CD4-positive, alpha-beta T cell treated with Interleukin-12 subunit alpha and Interleukin-12 subunit beta, for 1 hour (primary cell): ENCODE results near the gene LRRC8B.

Source experiments
- DNase-seq: peaks from one replicate; pipeline ENCODE4 v3.0.0-alpha.2; 2020

LRRC8B gene

DNA sequence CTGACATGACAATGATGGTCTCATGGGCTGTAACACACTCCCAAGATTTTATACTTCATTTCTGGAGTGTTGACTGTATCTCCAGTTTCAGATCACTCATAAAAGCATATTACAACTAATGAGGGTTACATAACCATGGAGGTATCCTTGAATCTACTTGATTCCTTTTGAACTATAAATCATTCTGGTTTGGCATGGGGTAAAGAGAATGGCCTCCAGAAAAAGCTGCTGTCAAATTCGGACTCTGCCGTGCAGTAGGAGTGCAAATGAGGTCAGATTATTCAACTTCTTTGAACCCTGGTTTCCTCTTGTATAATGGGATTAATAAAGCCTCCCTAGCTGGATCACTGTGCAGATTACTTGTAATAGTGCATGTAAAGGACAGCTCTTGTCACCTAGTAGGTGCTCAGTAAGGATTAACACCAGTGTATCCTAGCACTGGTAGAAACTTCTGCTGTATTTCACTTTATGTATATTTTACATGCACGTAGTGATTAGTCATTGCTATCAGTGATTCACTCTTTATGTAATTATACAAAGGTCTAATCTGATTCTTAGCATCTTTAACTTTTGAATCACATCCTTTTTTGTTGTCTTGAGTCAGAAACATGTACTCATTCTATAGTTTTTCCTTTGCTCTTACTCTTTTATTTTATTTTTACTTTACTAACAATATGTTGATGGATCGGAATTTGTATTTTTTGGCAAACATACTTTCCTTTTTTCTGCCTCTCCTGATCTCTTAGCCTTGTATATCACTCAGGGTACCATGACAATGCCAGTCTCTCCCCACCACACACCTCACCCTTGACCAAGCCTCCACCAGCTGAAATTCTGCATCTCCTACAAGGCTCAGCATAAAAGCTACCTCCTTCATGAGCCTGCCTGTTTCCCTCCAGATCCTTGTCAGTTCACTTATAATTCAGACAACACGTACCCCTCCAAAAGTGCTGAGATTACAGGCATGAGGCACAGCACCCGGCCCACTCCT lies 111.5 kb downstream of the LRRC8B start:
- DNase-seq, result no peak

DNA sequence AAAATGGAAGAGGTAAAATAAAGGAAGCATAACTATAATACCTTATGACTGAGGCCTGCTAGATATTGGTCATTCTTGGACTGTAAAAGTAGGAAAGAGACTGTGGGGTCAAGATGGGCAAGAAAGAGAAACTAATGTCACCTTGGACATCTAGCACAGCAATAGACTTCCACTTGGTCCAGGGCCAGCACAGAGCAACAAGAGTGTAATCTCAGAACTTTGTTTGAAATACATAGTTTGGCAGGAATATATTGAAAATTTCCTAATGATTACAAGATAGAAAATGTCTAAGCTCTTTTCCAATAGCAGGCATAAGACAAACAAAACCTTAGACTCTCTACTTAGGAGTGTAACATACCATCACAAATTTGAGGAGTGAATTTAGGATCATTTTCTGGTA lies 112.9 kb downstream of the LRRC8B start:
- no peak for DNase-seq

DNA sequence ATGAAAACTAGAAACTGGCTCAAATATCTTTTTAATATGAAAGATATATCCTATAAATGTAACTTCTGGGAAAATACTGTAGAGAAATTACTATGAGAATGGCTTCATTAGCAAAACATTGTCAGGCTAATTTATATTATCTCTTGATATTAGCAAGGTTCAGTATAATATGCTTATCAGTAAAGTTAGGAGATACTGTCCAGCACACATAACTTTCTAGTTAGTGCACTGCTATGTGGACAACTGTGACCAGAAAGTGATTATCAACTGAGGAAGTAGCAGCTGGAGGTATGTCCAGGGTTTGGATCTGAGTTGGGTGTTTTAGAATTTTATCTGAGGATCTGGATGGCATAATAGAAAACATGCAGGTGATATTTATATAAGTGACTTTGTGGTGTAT lies 115.8 kb downstream of the LRRC8B start:
- no peak for DNase-seq

DNA sequence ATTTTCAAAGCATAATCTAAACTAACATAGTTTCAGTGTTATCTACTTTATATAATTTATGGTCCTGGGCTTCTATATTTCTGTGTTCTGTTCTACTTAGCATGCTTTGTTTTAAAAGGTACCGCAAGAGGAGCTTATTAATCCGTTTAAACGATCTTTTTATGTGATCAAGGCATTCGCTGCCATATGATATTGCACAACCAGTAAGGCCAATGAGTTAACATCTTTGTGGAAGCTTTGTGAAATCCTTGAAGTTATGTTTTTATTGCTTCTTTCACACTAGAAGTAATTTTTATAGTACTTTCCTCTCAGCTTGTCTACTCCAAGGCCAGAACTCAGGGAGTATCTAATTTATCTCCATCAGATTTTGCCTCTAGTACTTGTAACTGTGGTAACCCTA lies 117.2 kb downstream of the LRRC8B start:
- DNase-seq, result no peak

DNA sequence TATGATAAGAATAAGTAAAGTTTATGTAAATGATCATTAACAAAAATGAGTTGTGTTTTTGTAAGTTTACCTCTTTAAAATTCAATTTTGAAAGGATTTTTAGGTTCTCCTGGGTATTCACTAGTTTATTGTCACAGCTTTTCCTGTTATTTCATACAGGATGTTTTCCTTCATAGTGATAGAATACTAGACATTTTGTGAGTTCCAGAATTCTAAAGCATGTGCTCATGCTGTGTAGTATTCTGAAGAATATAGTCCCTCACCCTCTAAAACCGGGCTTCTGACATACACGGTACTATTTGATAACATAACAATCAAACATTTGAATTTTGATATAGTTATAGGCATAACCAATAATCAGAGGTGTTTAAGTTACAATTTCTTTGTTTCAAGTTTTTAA lies 118.9 kb downstream of the LRRC8B start:
- no peak for DNase-seq

DNA sequence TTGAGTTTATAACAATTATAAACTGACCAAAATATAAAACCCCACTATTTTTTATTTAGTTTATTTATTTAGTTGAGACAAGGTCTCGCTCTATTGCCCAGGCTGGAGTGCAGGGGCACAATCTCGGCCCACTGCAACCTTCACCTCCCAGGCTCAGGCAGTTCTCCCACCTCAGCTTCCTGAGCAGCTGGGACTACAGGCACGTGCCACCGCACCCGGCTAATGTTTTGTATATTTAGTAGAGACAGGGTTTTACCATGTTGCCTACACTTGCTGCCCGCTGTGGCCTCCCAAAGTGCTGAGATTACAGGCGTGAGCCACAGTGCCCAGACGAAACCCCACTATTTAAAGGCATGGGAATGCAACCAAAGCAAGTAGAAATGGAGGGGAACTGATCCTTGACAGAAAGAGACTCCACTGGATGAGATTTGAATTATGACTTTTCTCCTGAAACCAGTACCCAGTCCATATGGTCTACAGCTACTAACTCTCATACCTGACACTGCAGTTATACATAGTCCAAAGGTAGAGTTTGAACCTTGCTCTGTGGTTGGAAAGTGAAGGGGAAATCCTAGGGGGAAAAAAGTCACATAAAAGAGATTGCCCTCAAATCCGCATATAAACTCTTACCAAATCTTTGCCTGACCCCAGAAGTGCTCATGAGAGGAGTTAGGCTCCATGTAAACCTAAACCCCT lies 119.6 kb downstream of the LRRC8B start:
- DNase-seq, result no peak

DNA sequence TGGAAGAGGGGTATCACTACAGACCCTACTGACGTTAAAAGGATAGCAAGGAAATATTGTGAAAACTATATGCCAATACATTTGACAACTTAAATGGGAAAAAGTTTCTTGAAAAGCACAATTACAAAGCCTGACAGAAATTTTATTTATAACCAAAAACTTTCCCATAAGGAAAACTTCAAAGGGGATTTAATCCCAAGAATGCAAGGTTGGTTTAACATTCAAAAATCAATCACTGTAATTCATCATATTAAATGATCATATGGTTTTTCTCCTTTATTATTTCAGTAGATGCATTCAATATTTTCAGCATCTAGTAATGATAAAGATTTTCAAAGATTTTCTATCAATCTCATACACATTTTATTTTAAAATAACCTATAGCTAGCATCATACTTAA lies 121.6 kb downstream of the LRRC8B start:
- no peak for DNase-seq
